Spinal cord (tissue), 10 donors: ENCODE data around the gene PICK1. TPM values are rescaled to one million over a fixed set of nuclear protein-coding genes. Genes with fewer than 3 reads are reported as not detected.
A peak's percentile ranks its signal among the peaks of the same experiment; 100 is the strongest.

Experiments used
- DNase-seq, 6 donors: peaks; one replicate each; pipeline versions ENCODE4 v3.0.0 to v3.0.0-alpha.2; 2013 to 2015; ENCODE audit warnings: low spot score in 6 of 6, low read depth in 4 of 6
- H3K27ac ChIP-seq: one replicate; pipeline ENCODE4 v1.5.1; 2013; ENCODE audit warnings: low read depth, low read length, control low read depth
- H3K27me3 ChIP-seq: one replicate; pipeline ENCODE4 v1.6.1; 2013; ENCODE audit warnings: low read length; ENCODE audit not compliant: control insufficient read depth, insufficient read depth
- H3K36me3 ChIP-seq: one replicate; pipeline ENCODE4 v1.6.1; 2013; ENCODE audit warnings: low read length; ENCODE audit not compliant: control insufficient read depth, insufficient read depth
- H3K4me1 ChIP-seq: one replicate; pipeline ENCODE4 v1.6.1; 2013; ENCODE audit warnings: low read length; ENCODE audit not compliant: control insufficient read depth, insufficient read depth
- H3K4me3 ChIP-seq: one replicate; pipeline ENCODE4 v1.5.1; 2013; ENCODE audit warnings: low read depth, low read length, control low read depth
- H3K9me3 ChIP-seq: one replicate; pipeline ENCODE4 v1.6.1; 2013; ENCODE audit warnings: low read length; ENCODE audit not compliant: control insufficient read depth, insufficient read depth
- WGBS: methylation state at CpG from one replicate; pipeline ENCODE4 v1.1.5; 2013; ENCODE audit warnings: missing lambda C conversion rate; ENCODE audit not compliant: insufficient coverage; 5-methylcytosine and 5-hydroxymethylcytosine counted together
- polyA plus RNA-seq, 2 donors: library from polyadenylated mRNA; unstranded; fragments of 120-200 nt; gene quantifications; one replicate each; pipeline ENCODE4 v1.2.1, GENCODE V29; 2013; ENCODE audit not compliant: insufficient read length in 2 of 2
- total RNA-seq, 2 donors: library from RNA; depleted of rRNA in 1 of 2; stranded (reverse); fragments of 120-200 nt in 1 of 2; fragments of >200 nt in 1 of 2; gene quantifications; one replicate each; pipeline versions ENCODE4 v1.2.3 to v1.2.4, GENCODE V29; 2013 to 2014
- donor health status: healthy.

Gene PICK1
- total and polyA plus RNA-seq, 4 donors = 21.7 to 48.6 (median 34.9) TPM

GRCh38 chr22:38068641-38069371, 11.6 kb downstream of the PICK1 start:
- Histone ChIP-seq H3K27me3 (no peaks in the 10 kb centered on the region), H3K4me1 (peaks cover 26% of the 10 kb centered on the region), H3K36me3 (peaks cover 93% of the 10 kb centered on the region), H3K27ac (no peak overlapping the region), H3K4me3 (no peak overlapping the region), H3K9me3 (no peaks in the 10 kb centered on the region)
- WGBS = 81% methylated on average over 9 of the region's 13 CpGs
- DNase-seq = no peak

GRCh38 chr22:38069372-38070249, 12.4 kb downstream of the PICK1 start:
- Histone ChIP-seq H3K4me3 (no peak overlapping the region), H3K36me3 (peaks cover 98% of the 10 kb centered on the region), H3K27me3 (no peaks in the 10 kb centered on the region), H3K9me3 (no peaks in the 10 kb centered on the region), H3K4me1 (peaks cover 26% of the 10 kb centered on the region), H3K27ac (peak overlapping the region; percentile 42)
- WGBS = 74% methylated on average over 12 of the region's 21 CpGs
- DNase-seq = peak in 3 of 6 donors; percentile 23 to 91 (median 90)

- WGBS = 69% methylated on average over 5 of the region's 11 CpGs
- peaks cover 28% of the 10 kb centered on the region for H3K4me1 ChIP-seq
- H3K36me3 ChIP-seq = peaks cover 98% of the 10 kb centered on the region
- no peak for DNase-seq
- H3K27ac ChIP-seq = peak overlapping the region; percentile 42
- H3K9me3 ChIP-seq = no peaks in the 10 kb centered on the region
- H3K4me3 ChIP-seq = no peak overlapping the region
- H3K27me3 ChIP-seq = no peaks in the 10 kb centered on the region
Measured at GRCh38 chr22:38070250-38070921, 13.2 kb downstream of the PICK1 start.

- Histone ChIP-seq H3K36me3 (peaks cover 95% of the 10 kb centered on the region), H3K4me3 (no peak overlapping the region), H3K9me3 (no peaks in the 10 kb centered on the region), H3K27me3 (no peaks in the 10 kb centered on the region), H3K4me1 (peaks cover 30% of the 10 kb centered on the region), H3K27ac (no peak overlapping the region)
- no peak for DNase-seq
- 89% methylated on average over 19 of the region's 22 CpGs for WGBS
Measured at GRCh38 chr22:38071421-38072321, 14.5 kb downstream of the PICK1 start.

- no peak for DNase-seq
- peaks cover 30% of the 10 kb centered on the region for H3K4me1 ChIP-seq
- H3K4me3 ChIP-seq = no peak overlapping the region
- H3K36me3 ChIP-seq = peaks cover 93% of the 10 kb centered on the region
- no peaks in the 10 kb centered on the region for H3K27me3 ChIP-seq
- H3K27ac ChIP-seq = no peak overlapping the region
- H3K9me3 ChIP-seq = no peaks in the 10 kb centered on the region
- 96% methylated on average over 25 of the region's 25 CpGs for WGBS
Measured at GRCh38 chr22:38072322-38073149, 15.3 kb downstream of the PICK1 start.

- Histone ChIP-seq H3K9me3 (no peaks in the 10 kb centered on the region), H3K36me3 (peaks cover 93% of the 10 kb centered on the region), H3K27me3 (no peaks in the 10 kb centered on the region), H3K4me1 (peaks cover 27% of the 10 kb centered on the region), H3K4me3 (no peak overlapping the region), H3K27ac (no peak overlapping the region)
- 95% methylated on average over 19 of the region's 28 CpGs for WGBS
- DNase-seq = no peak
Measured at GRCh38 chr22:38073150-38074130, 16.2 kb downstream of the PICK1 start.

- no peak overlapping the region for H3K4me3 ChIP-seq
- 67% methylated on average over 42 of the region's 47 CpGs for WGBS
Measured at GRCh38 chr22:38074181-38075104, 17.2 kb downstream of the PICK1 start.

More at GRCh38 chr22:38074181-38075104, 17.2 kb downstream of the PICK1 start:
- peaks cover 85% of the 10 kb centered on the region for H3K36me3 ChIP-seq
- peak in 2 of 6 donors; percentile 27 to 35 for DNase-seq
- H3K27ac ChIP-seq = no peak overlapping the region
- H3K4me1 ChIP-seq = peaks cover 17% of the 10 kb centered on the region
- no peaks in the 10 kb centered on the region for H3K27me3 ChIP-seq
- H3K9me3 ChIP-seq = no peaks in the 10 kb centered on the region
